Measurements from ENCODE around the gene FAM8A1. TPM values are rescaled to one million over a fixed set of nuclear protein-coding genes. Genes with fewer than 3 reads are reported as not detected.
"Not testable (repeated sequence)": the region's sequence is repeated elsewhere in the genome, so short reads cannot be mapped to it uniquely, and the experiment has no call there.

FAM8A1 gene
- polyA plus RNA-seq (ENCODE audit: insufficient read length) = 25.5 TPM

DNA sequence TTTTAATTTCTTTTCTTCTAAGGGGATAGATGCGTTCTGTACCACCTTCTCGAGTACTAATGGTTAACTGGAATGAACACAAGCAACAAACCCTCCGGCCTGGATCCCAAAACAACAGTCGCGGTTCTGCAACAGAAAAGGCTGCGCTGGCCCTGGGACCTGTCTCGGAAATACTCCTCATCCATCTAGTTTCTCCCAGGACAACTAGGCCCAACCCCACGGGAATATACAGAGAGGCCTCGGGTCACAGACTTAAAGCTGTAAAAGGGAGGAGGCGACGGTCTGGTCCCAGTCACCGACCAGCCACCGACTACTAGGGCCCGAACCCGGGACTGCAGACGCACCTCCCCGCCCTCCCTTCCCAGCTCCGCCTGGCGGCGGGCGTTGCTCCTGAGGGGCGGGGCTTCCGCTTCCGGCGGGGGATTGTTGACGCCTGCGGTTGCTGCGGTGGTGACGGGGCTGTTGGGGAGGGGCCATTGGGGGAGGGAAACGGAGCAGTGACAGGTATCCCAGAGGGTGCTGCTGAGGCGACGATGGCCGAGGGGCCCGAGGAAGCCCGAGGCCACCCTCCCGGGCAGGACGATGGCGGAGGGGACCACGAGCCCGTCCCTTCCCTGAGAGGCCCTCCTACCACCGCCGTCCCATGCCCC, at the start of gene FAM8A1:
Gene FAM8A1 (plus strand): TSS at position 426 of the 650 bp plus-strand sequence. CDS start 108 bp downstream, at position 534.
- DNase-seq = peak; percentile 96

DNA sequence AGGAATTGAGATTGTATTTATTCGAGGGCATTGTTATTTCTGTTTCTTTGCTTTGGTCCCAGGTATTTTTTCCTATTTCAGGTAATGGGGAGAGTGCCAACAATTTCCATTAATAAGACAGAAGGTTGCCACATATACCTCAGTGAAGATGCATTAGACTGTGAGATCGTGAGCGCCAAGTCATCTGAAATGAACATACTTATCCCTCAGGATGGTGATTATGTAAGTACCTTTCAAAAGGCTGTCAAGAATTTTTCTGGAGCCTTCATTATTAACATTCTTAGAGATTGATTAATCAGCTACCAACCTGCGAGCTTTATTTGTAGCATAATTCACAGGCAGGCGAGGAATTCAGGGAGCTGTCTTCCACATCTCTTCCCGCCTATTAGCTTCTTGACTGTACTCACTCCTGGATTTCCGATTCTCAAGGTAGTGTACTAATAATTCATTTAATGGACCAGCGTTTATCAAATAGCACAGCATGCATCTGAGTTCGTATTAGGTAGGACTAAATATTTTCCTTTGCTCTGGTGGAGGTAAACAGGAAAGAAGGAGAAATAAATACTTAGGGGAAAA, 48.6 kb upstream of the FAM8A1 start:
- DNase-seq = no peak

DNA sequence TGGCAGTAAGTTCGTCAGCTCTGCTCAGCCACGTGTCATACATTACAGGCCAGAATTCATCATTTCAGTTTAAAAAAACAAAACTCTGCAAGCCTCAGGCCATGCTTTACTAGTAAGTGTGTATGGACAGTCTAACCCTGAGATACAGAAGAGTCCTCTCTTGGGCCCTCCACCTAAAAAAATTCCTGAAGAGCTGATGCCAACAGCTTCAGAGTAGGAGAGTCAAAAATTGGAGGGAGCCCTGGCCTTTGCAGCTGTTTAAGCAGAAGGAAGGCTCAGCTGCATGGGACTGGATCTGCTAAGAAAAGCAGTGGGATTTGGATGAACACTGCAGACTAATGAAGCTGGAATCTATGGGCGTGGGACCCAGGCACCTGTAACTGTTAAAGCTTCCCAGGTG, 47.2 kb upstream of the FAM8A1 start:
- peak; percentile 20 for DNase-seq

DNA sequence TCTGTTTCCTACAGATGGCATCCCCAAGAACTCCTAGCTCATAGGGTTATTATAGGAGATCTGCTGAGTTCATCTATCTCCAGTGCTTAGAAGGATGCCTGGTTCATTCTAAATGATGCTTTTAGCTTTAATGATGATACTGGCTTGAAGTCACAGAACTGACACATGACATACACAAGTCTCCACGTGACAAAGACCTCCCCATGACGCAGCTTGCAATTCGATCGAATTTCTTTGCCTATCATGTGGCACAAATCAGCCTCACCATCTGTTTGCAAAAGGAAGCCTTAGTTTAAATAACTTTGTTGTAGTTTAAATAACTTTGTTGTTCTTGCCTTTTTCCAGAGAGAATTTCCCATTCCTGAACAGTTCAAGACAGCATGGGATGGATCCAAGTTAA, 44.1 kb upstream of the FAM8A1 start:
- no peak for DNase-seq

DNA sequence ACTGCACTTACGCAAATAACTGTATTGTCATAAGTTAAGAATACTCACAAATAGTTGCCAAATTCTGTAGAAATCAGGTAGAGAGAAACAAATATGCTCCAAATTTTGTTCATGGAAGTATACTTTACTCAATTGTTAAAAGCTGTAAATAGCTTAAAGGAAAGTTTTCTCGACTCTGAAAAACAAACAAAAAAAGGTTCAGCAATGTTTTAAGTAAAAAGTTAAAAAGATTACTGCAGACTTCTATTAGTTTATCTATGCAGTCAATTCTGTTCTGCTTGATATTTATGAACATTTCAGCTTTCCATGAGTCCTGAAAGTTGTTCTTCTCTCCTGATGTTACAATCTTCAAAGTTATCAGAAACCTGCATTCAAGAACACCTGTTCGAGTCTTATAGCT, 37.5 kb upstream of the FAM8A1 start:
- DNase-seq = no peak

- DNase-seq = no peak
Measured at GRCh38 chr6:17565399-17565798, 34.7 kb upstream of the FAM8A1 start.

DNA sequence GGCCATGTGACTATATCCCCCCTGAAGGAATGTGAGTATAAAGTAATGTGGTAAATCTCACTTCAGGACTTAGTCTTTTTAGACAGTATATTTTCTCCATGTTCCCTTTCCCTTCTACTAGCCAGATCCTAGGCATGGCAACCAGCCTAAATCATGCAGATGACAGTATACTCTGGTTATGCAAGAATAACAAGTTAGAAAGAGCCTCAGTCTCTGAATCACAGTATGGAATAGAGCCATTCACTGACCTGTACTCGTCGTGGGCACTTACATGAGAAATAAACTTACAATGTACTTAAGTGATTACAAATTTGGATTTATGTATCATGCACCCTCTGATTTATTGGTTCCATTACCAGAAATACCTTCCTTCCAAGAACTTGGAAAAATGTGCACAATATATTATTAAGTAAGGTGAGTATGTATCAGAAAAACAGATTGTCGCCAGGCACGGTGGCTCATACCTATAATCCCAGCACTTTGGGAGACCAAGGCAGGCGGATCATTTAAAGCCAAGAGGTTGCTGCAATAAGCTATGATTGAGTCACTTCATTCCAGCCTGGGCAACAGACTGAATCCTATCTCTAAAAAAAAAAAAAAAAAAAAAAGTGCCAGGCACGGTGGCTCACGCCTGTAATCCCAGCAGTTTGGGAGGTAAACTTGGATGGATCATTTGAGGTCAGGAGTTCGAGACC, 25.1 kb upstream of the FAM8A1 start:
- no peak for DNase-seq

DNA sequence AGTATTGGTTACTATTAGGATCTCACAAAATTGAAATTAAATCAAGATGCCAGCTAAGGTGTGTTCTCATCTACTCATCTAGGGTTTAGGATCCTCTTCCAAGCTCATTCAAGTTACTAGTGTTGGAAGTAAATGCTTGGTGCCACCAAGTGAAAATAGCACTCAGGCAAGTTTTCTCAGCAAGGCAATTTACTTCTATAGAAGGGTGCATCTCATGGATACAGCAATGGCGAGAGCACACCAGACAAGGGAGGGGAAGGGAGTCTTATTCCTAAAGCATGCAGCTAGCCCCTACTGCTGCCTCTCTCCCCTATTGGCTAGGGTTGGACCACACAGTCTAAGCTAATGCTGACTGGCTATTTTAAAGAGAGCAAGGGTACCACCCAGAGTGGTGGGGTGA, 23.0 kb upstream of the FAM8A1 start:
- DNase-seq = no peak

DNA sequence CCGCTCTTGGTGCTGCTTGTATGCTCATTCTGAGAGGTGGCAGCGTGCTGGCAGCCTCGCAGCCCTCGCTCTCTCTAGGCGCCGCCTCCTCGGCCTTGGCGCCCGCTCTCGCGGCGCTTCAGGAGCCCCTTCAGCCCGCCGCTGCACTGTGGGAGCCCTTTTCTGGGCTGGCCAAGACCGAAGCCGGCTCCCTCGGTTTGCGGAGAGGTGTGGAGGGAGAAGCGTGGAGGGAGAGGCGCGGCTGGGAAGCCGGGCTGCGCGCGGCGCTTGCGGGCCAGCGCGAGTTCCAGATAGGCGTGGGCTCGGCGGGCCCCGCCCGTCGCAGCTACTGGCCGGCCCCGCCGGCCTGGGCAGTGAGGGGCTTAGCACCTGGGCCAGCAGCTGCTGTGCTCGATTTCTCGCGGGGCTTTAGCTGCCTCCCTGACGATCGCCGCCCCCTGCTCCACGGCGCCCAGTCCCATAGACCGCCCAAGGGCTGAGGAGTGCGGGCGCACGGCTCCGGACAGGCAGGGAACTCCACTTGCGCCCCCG, 19.5 kb upstream of the FAM8A1 start:
- DNase-seq = peak; percentile 53

DNA sequence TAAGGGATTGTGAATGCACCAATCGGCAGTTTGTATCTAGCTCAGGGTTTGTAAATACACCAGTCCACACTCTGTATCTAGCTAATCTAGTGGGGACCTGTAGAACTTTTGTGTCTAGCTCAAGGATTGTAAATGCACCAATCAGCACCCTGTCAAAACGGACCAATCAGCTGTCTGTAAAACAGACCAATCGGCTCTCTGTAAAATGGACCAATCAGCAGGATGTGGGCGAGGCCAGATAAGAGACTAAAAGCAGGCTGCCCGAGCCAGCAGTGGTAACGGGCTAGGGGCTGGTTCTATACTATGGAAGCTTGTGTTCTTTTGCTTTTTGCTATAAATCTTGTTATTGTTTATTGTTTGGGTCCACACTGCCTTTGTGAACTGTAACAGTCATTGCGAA, 18.8 kb upstream of the FAM8A1 start:
- not testable (repeated sequence) for DNase-seq

GRCh38 chr6:17583811-17584210, 16.3 kb upstream of the FAM8A1 start:
- DNase-seq = no peak

DNA sequence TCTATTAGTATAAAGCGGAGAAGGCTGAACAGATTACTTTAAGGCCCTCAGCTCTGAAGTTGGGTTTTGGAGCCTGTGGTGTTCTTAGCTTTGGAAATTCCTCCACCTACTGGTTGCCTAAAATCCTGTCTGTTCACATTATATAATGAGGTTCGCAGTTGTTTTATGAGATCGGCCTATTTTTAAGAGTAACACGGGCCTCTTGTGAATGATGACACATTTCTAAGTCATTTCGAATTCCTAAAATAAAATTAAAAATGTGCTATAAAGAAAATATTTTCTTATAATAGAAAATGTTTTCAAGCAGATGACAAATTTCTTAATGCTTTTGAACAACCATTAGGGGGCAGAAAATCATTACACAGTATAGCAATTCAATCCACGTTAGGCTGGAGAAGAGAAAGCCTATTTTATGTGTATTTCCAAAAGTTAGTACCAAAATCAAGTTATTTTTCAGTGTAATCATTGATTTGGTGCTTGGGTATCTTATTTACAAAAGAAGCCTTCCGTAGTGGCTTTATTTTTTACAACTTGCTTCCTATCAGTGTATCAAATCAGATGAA, 15.8 kb upstream of the FAM8A1 start:
- peak; percentile 70 for DNase-seq

- DNase-seq = no peak
Measured at GRCh38 chr6:17585766-17586490, 14.2 kb upstream of the FAM8A1 start.

- not testable (repeated sequence) for DNase-seq
Measured at GRCh38 chr6:17586623-17587022, 13.5 kb upstream of the FAM8A1 start.

GRCh38 chr6:17588011-17588410, 12.1 kb upstream of the FAM8A1 start:
- no peak for DNase-seq

- DNase-seq = no peak
Measured at GRCh38 chr6:17589406-17590096, 10.6 kb upstream of the FAM8A1 start.

- no peak for DNase-seq
Measured at GRCh38 chr6:17591287-17591686, 8.8 kb upstream of the FAM8A1 start.

DNA sequence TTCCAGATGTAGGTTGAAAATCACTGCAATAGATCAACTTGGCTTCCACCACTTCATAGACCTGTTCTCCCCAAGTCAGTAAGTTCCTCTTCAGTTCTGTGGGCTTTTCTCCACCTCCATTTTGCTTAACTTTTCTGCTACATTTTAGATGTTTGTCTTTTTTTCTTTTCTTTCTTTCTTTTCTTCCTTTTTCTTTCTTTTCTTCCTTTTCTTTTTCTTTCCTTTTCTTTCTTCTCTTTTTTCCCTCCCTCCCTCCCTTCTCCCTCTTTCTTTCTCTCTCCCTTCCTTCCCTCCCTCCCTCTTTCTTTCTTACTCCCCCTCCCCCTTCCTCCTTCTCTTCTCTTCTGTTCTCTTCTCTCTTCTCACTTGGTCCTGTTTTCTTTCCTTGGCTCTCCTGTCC, 6.9 kb upstream of the FAM8A1 start:
- no peak for DNase-seq

GRCh38 chr6:17596085-17596484, 4.0 kb upstream of the FAM8A1 start:
- DNase-seq = no peak

DNA sequence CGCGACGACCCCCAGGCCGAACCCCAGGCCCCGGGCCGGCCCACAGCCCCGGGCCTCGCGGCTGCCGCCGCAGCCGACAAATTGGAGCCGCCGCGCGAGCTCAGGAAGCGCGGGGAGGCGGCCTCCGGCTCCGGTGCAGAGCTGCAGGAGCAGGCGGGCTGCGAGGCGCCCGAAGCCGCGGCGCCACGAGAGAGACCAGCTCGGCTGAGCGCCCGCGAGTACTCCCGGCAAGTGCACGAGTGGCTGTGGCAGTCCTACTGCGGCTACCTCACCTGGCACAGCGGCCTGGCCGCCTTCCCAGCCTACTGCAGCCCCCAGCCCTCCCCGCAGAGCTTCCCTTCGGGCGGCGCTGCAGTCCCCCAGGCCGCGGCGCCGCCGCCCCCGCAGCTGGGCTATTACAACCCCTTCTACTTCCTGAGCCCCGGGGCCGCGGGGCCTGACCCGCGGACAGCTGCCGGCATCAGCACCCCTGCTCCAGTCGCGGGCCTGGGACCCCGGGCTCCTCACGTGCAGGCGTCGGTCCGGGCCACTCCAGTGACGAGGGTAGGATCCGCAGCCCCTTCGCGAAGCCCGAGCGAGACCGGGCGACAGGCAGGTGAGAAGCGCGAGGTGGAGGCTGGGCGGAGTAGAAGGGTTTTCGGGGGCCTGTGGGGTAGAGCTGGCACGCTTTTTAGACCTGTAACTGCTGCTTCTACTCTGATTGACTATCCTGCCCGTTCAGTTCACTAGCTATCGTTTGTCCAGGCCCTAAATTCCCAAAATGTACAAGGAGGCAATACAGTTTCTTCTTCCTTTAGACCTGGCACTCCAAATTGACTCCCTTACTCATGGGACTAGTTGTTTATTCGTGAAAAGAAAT, 654 bp downstream of the FAM8A1 start:
- peak; percentile 65 for DNase-seq

- DNase-seq = no peak
Measured at GRCh38 chr6:17601386-17601703, 1.2 kb downstream of the FAM8A1 start.
